PC-3 (cell line): ENCODE data around the gene PKN2. TPM values are rescaled to one million over a fixed set of nuclear protein-coding genes. Genes with fewer than 3 reads are reported as not detected.

Source experiments
- ATAC-seq: fragments of 200-7000 bp; cut with Tn5 transposase; 2 replicates; pipeline ENCODE4 v1.9.1; 2020; ENCODE audit warnings: mild to moderate bottlenecking, moderate library complexity
- BruUV-seq: library from RNA; stranded (reverse); fragments of 400-500 nt; replicated peaks from 2 replicates; lab custom pipeline; 2021; lab: Mats Ljungman, UMichigan
- CTCF ChIA-PET: fragments of 300-600 bp; sonication (Branson Sonifier 250); formaldehyde crosslinking; loops from one replicate; lab custom pipeline; 2022; ENCODE audit warnings: antibody characterized with exemption; lab: Charles Lee
- POLR2A ChIA-PET: fragments of 300-600 bp; sonication (Branson Sonifier 250); formaldehyde crosslinking; loops from one replicate; lab custom pipeline; 2022; ENCODE audit warnings: antibody characterized with exemption; ENCODE audit not compliant: unreplicated experiment; lab: Charles Lee
- DNase-seq: peaks from one replicate; pipeline ENCODE4 v3.0.0-alpha.2; 2015
- H2AFZ ChIP-seq: fragments of 300-600 bp; sonication (generic); 2 replicates; pipeline ENCODE4 v1.6.0; 2016; ENCODE audit warnings: antibody characterized with exemption, low read length
- H3F3A ChIP-seq: fragments of 300-600 bp; sonication (generic); one replicate; pipeline ENCODE4 v1.6.0; 2017; ENCODE audit warnings: antibody characterized with exemption, low read length, control low read depth, mild to moderate bottlenecking; ENCODE audit not compliant: unreplicated experiment
- H3K27ac ChIP-seq: fragments of 300-600 bp; sonication (generic); 2 replicates; pipeline ENCODE4 v1.5.1; 2016; ENCODE audit warnings: mild to moderate bottlenecking, low read length
- H3K27me3 ChIP-seq: fragments of 300-600 bp; sonication (generic); 2 replicates; pipeline ENCODE4 v1.6.1; 2016; ENCODE audit warnings: low read length, mixed read lengths
- H3K36me3 ChIP-seq: fragments of 300-600 bp; sonication (generic); 2 replicates; pipeline ENCODE4 v1.6.1; 2016; ENCODE audit warnings: low read depth, mixed run types, low read length, mixed read lengths
- H3K4me1 ChIP-seq: fragments of 300-600 bp; sonication (generic); 2 replicates; pipeline ENCODE4 v1.5.1; 2016; ENCODE audit warnings: low read length; ENCODE audit not compliant: insufficient read depth
- H3K4me2 ChIP-seq: fragments of 300-600 bp; sonication (generic); 2 replicates; pipeline ENCODE4 v1.6.0; 2016; ENCODE audit warnings: low read length
- H3K4me3 ChIP-seq: fragments of 300-600 bp; sonication (generic); 2 replicates; pipeline ENCODE4 v1.5.1; 2016; ENCODE audit warnings: mild to moderate bottlenecking, low read length, mixed read lengths
- H3K79me2 ChIP-seq: fragments of 300-600 bp; sonication (generic); 2 replicates; pipeline ENCODE4 v1.6.1; 2017; ENCODE audit warnings: low read length, mixed read lengths
- H3K9ac ChIP-seq: fragments of 300-600 bp; sonication (generic); 2 replicates; pipeline ENCODE4 v1.6.0; 2016; ENCODE audit warnings: mild to moderate bottlenecking, low read length
- H3K9me2 ChIP-seq: fragments of 300-600 bp; sonication (generic); replicated peaks from 2 replicates; pipeline ENCODE4 v1.6.1; 2016; ENCODE audit warnings: mixed run types, low read length, mixed read lengths
- H3K9me3 ChIP-seq: fragments of 300-600 bp; sonication (generic); 2 replicates; pipeline ENCODE4 v1.6.1; 2016; ENCODE audit warnings: low read length, mixed read lengths
- H4K20me1 ChIP-seq: fragments of 300-600 bp; sonication (generic); 2 replicates; pipeline ENCODE4 v1.6.1; 2016; ENCODE audit warnings: low read length, mixed read lengths
- EZH2 ChIP-seq: fragments of 300-600 bp; sonication (generic); IDR thresholded peaks from one replicate; pipeline ENCODE4 v1.6.1; 2017; ENCODE audit warnings: antibody characterized with exemption, mild to moderate bottlenecking, low read length; ENCODE audit not compliant: unreplicated experiment
- EZH2phosphoT487 ChIP-seq: fragments of 300-600 bp; sonication (generic); IDR thresholded peaks from 2 replicates; pipeline ENCODE4 v1.6.1; 2018; ENCODE audit warnings: mild to moderate bottlenecking, antibody characterized with exemption, low read length, borderline replicate concordance
- intact Hi-C: fragments of 100-400 bp; cut with micrococcal nuclease; formaldehyde crosslinking; loops from 2 replicates; pipeline ENCODE4 v1.9.0; 2023
- total RNA-seq: library from RNA; depleted of rRNA; stranded (reverse); fragments of >200 nt; gene quantifications from 2 replicates; pipeline ENCODE4 v1.2.3, GENCODE V29; 2014
- TF ChIP-seq, protein P1 (sequence below): fragments of 300-600 bp; sonication (generic); conservative IDR thresholded peaks from 2 replicates; pipeline ENCODE4 v1.5.1; 2017; ENCODE audit warnings: antibody characterized with exemption, low read depth, mild to moderate bottlenecking, low read length

The PKN2 gene
- total RNA-seq, 1 experiment from 2014 or later: 20.8 TPM

DNA sequence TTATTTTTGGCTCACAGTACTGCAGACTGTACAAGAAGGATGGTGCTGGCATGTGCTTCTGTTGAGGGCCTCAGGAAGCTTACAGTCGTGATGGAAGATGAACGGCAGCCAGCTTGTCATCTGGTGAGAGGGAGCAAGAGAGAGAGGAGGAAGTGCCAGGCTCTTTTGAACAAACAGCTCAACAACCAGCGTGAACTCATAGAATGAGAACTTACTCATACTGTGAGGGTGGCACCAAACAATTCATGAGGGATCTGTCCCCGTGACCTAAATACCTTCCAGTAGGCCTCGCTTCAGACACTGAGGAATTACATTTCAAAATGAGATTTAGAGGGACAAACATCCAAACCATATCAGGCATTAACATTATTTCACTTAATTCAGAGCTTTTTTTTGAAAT, 84.7 kb downstream of the PKN2 start:
- Histone ChIP-seq H3K9me3 (no peaks in the 10 kb centered on the region), H3K79me2 (0 out of 2 replicates have a peak, but pooled peaks cover 8% of the 10 kb centered on the region), H3K4me2 (no peak overlapping the region), H3K9ac (no peak overlapping the region), H4K20me1 (no peaks in the 10 kb centered on the region), H3K27me3 (no peaks in the 10 kb centered on the region), H3K4me1 (peaks cover 12% of the 10 kb centered on the region), H3K4me3 (no peak overlapping the region), H3K36me3 (peaks cover 4% of the 10 kb centered on the region; the same call in 1 of the 2 replicates), H3K27ac (no peak overlapping the region), H3F3A (no peaks in the 10 kb centered on the region), H2AFZ (no peak overlapping the region), H3K9me2 (no peaks in the 10 kb centered on the region)
- CTCF ChIA-PET: no interaction called here
- ATAC-seq: no peak
- no peak for DNase-seq
- TF ChIP-seq, protein P1, sequence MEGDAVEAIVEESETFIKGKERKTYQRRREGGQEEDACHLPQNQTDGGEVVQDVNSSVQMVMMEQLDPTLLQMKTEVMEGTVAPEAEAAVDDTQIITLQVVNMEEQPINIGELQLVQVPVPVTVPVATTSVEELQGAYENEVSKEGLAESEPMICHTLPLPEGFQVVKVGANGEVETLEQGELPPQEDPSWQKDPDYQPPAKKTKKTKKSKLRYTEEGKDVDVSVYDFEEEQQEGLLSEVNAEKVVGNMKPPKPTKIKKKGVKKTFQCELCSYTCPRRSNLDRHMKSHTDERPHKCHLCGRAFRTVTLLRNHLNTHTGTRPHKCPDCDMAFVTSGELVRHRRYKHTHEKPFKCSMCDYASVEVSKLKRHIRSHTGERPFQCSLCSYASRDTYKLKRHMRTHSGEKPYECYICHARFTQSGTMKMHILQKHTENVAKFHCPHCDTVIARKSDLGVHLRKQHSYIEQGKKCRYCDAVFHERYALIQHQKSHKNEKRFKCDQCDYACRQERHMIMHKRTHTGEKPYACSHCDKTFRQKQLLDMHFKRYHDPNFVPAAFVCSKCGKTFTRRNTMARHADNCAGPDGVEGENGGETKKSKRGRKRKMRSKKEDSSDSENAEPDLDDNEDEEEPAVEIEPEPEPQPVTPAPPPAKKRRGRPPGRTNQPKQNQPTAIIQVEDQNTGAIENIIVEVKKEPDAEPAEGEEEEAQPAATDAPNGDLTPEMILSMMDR: no peak
- TF ChIP-seq EZH2: no peak
- no peak for TF ChIP-seq EZH2phosphoT487
- no TSS peak for BruUV-seq
- POLR2A ChIA-PET: no interaction called here
- intact Hi-C loops: no loop called here

DNA sequence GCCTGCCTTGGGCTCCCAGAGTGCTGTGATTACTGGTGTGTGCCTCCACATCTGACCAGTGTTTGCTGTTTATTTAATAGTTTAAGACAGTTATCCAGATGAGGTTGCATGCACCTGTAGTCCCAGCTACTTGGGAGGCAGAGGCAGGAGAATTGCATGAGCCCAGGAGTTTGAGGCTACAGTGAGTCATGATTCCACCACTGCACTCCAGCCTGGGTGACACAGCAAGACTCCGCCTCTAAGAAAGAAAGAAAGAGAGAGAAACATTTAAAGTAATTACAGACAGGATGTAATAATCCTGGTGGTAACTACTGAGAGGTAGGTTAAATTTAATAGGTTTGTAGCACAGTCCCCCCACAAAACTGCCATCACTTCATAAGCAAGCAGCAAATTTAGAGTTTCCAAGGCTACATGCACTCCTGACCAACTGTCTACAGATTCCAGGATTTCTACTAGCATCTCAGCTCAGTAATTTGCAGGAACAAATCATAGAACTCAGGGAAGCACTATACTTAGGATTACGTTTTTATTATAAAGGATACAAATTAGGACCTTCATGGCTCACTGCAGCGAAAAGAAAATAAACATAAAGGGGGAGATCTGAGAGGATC, 89.6 kb downstream of the PKN2 start:
- BruUV-seq: TSS peak; percentile 65
- H3K4me2 ChIP-seq: peak overlapping the region; percentile 70
- peak overlapping the region; percentile 94 for H3K27ac ChIP-seq
- H3K4me3 ChIP-seq: peak overlapping the region; percentile 34; the same call in 1 of the 2 replicates
- no peaks in the 10 kb centered on the region for H4K20me1 ChIP-seq
- peak; percentile 78 for DNase-seq
- H3K36me3 ChIP-seq: peaks cover 7% of the 10 kb centered on the region; the same call in 1 of the 2 replicates
- H3K27me3 ChIP-seq: no peaks in the 10 kb centered on the region
- H3K9ac ChIP-seq: peak overlapping the region; percentile 47
- H3K4me1 ChIP-seq: peaks cover 28% of the 10 kb centered on the region
- CTCF ChIA-PET: no interaction called here
- H3K9me3 ChIP-seq: no peaks in the 10 kb centered on the region
- intact Hi-C loops: loop anchor here (5.0 kb wide), 1 partner anchor 86 kb away; no protein-coding TSS in a partner anchor
- TF ChIP-seq EZH2phosphoT487 (no peak), EZH2 (no peak)
- TF ChIP-seq, protein P1: no peak
- no peak overlapping the region for H2AFZ ChIP-seq
- H3F3A ChIP-seq: no peaks in the 10 kb centered on the region
- POLR2A ChIA-PET: no interaction called here
- no peaks in the 10 kb centered on the region for H3K9me2 ChIP-seq
- peak; percentile 86 for ATAC-seq
- 0 out of 2 replicates have a peak, but pooled peaks cover 7% of the 10 kb centered on the region for H3K79me2 ChIP-seq

DNA sequence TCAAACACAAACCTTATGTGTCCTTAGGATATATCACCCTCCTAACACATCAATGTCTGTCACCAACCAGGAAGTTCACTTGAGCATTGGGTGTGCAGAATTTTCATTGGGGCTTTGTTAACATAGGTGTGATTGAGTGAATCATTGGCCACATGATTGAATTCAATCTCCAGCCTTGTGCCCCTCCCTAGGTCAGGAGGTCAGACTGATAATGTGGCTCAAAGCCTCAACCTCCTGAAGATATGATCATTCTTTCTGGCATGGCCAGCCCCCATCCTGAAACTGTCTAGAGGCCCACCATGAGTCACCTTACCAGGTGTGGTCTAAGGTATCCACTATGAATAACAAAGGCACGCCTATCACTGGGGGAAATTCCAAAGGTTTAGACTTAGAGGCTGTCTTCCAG, 90.1 kb downstream of the PKN2 start:
- Histone ChIP-seq H3K27ac (peak overlapping the region; percentile 94), H4K20me1 (no peaks in the 10 kb centered on the region), H3K36me3 (peaks cover 7% of the 10 kb centered on the region; the same call in 1 of the 2 replicates), H3K79me2 (0 out of 2 replicates have a peak, but pooled peaks cover 7% of the 10 kb centered on the region), H3K4me3 (peak overlapping the region; percentile 34; the same call in 1 of the 2 replicates), H3F3A (no peaks in the 10 kb centered on the region), H3K9me3 (no peaks in the 10 kb centered on the region), H3K27me3 (no peaks in the 10 kb centered on the region), H3K4me2 (peak overlapping the region; percentile 70), H3K9me2 (no peaks in the 10 kb centered on the region), H2AFZ (no peak overlapping the region), H3K9ac (peak overlapping the region; percentile 47), H3K4me1 (peaks cover 28% of the 10 kb centered on the region)
- ChIA-PET POLR2A (interaction anchor here (0.5 kb wide), 1 partner anchor 20 kb away, joined by 3 read pairs; no protein-coding TSS in a partner anchor), CTCF (no interaction called here)
- no TSS peak for BruUV-seq
- ATAC-seq (peak; percentile 77), DNase-seq (peak; percentile 91)
- intact Hi-C loops: loop anchor here (5.0 kb wide), 1 partner anchor 87 kb away; no protein-coding TSS in a partner anchor
- TF ChIP-seq EZH2: no peak
- TF ChIP-seq EZH2phosphoT487: no peak
- TF ChIP-seq, protein P1: no peak
